HG03097 (cell line): Measurements from ENCODE around the gene SLC4A1.

Experiments
- ATAC-seq: cut with Tn5 transposase; IDR thresholded peaks from one replicate; pipeline ENCODE4 v1.9.1; 2021; ENCODE audit not compliant: unreplicated experiment, low FRiP score

SLC4A1 gene

DNA sequence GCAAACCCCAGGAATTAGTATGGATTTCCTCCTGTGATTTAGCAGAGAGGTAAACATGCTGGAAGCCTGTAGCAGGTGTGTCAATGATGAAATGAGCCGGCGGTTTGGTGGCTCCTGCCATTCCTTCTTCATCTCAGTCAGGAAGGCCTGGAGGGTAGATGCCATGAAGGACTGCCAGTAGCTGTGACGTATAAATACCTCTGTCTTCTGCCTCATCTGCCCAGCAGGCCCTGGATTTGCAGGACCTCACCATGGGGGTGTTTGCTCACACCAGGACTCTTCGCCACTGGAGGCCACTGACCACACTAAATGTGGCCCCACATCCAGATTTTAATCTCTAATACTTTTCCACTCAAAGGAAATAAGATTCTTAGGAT, 16.1 kb upstream of the SLC4A1 start:
- ATAC-seq: no peak

DNA sequence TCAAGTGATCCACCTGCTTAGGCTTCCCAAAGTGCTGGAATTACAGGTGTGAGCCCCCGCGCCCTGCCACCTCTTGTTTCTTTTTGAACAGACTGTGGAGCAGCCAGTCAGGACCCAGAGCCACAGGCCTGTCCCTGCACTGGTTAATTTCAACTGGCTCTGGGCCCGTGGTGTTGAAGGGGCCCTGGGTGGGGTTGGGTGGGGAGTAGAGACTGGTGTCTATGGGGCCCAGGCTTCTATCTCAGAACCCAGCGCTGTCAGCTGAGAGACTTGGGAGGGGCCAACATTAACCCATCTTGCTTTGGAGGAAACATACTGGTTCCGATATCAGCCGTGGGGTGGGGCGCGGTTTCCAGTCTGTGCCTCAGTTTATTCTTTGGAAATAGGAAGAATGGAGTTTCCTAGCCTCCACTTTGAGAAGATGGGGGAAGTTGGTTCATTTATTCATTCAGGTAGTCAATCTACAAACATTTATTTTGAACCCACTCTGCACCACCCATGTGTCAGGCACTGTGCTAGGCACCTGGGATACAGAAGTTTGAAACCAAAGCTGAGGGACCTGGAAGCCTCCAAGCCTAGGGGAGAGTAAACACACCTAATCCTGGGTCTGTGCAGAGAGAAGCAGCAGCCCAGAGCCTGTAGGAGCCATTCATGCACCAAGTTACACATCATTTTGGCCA, 15.5 kb upstream of the SLC4A1 start:
- no peak for ATAC-seq

DNA sequence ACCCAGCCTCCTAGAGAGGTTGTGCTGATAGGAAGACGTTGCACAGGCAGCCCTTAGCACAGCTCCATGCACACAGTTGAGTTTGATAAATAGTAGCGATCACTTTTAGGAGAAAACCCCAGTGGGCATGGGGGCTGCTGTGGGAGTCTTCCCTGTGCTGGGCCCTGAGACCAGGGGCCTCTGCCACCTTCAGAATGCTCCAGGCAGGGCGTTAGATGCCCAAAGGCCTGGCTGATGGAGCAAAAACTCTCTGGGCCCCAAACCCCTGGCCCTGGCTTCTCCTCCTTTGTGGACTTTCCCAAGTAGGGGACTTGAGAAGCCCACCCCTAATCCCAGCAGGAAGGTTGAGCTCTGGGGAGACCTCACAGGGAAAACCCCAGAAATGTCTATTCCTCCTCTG, 14.3 kb upstream of the SLC4A1 start:
- no peak for ATAC-seq

DNA sequence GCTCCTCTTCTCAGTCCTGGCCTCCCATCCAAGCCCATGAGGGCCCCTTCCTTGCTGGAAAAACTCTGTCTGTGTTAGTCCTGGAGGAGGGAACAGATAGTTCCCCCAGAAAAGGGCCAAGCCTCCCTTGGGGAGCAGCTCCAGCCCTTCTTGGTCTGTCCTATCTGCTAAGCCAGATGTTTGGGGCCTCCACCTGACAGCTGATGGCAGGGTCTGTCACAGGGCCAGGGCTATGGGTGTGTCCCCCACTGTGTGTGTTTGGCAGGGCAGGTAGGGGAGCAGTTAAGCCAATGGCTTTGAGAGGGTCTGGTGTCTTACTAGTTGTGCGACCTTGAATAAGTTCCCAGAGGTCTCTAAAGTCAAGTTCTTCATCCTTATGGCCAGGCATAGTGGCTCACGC, 13.6 kb upstream of the SLC4A1 start:
- ATAC-seq: no peak

DNA sequence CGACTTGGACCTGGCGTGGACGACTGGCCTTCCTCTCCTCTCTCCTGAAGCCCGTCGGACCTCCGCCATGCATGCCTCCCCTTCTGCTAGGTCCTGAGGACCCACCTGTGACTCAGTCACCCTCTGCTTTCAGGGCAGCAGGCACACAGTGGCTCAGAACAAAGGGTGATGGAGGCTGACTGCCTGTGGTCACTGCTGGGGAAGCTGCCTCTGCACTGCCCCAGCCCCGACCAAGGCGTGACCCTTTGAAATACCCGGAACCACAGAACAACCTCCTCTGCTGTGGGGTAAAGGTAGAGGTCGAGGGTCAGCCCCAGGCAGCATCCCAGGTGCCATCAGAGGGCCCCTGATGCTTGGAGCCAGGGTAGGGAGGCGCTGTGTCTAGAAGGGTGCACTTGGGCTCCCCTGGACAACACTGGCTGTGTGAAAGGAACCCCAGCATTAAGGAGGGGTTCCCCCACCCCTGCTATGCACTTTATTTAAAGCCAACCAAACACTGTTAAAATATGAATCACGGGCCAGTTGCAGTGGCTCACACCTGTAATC, 12.5 kb upstream of the SLC4A1 start:
- no peak for ATAC-seq

DNA sequence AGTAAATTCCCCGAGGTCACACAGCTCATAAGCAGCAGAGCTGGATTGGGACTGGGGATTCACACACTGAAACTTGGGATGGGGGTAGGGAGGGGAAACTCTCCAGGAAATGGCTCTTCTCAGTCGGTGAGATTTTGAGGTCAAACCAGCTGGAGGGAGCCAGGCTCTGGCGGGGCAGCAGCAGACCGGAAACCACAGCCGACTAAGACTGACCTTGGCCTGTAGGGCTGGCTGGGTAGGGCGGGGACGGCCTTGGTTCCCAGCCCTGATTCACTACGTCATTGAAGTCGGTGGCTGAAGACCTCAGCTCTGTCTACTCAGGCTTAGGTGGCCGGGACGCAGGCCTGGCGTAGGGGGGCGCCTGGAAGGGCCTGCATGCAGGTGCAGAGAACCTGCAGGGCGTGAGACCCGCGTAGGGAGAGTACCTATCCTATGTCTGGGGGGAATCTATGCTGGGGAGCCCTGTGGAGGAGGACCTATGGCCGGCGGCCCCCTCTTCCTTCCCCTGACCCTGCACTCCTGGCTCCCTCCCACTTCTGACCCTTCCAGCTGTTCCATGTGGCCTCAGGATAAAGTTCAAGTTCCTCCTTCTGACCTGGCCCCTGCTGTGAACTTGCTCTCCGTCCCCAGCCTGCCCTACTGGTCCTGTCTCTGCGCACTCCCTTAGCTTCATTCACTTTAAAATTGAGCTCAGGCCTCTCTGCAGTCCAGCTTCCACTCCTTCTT, 11.9 kb upstream of the SLC4A1 start:
- peak; percentile 77 for ATAC-seq

DNA sequence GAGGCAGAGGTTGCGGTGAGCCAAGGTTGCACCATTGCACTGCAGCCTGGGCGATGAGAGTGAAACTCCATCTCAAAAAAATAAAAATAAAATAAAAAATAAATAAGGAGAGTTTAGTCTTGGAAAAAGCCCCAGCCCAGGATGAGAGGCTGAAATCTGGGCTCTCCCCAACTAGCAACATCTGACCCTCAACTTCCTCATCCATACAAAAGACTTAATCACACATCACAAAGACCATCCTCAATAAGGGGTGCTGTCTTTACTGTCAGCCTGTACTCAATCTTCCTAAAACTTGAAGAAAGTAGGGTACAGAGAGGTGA, 11.4 kb upstream of the SLC4A1 start:
- no peak for ATAC-seq

DNA sequence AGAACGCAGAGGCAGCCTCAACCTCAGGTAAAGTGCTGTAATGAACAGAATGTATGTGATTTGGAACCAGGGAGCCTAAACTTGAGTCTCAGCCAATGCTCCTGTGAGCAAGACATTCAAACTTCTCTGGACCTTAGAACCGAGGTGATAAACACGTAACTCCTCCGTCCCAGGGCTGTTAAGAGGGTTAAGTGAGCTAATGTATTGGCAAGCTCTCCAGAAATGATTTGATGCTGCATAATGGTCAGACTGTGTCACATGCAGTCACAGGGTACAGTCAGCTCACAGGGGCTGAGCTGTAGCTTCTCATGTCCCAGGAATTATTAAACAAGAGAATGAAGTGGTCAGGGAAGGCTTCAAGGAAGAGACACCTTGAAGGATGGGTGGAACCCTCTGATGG, 10.0 kb upstream of the SLC4A1 start:
- ATAC-seq: no peak

DNA sequence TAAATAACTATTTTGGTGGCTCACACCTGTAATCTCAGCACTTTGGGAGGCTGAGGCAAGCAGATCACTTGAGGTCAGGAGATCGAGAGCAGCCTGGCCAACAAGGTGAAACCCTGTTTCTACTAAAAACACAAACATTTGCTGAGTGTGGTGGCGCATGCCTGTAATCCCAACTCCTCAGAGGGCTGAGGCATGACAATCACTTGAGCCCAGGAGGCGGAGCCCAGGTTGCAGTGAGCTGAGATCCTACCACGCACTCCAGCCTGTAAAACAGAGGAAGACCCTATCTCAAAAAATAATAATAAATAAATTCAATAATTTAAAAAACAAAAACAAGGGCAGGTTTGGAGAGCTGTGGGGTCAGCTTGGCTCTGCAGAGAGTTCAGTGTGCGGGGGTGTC, 5.7 kb upstream of the SLC4A1 start:
- no peak for ATAC-seq

DNA sequence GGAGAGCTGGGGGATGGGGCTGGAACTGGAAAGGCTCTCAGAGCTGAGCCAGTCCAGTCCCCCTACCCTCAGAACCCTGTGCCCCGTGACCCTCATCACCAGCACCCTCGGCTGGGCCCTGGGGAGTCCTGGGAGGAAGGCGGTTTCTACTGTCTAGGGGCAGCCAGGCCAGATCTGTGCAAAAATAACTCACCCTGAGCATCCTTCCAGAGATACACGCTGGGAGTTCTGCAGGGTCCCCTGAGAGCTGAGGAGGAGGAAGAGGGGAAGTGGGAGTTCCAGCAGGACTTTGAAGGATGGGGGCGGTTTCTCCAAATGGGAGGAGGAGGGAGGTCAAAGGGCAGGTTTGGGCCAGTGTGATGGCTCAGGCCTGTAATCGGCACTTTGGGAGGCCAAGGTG, 5.0 kb upstream of the SLC4A1 start:
- ATAC-seq: no peak

DNA sequence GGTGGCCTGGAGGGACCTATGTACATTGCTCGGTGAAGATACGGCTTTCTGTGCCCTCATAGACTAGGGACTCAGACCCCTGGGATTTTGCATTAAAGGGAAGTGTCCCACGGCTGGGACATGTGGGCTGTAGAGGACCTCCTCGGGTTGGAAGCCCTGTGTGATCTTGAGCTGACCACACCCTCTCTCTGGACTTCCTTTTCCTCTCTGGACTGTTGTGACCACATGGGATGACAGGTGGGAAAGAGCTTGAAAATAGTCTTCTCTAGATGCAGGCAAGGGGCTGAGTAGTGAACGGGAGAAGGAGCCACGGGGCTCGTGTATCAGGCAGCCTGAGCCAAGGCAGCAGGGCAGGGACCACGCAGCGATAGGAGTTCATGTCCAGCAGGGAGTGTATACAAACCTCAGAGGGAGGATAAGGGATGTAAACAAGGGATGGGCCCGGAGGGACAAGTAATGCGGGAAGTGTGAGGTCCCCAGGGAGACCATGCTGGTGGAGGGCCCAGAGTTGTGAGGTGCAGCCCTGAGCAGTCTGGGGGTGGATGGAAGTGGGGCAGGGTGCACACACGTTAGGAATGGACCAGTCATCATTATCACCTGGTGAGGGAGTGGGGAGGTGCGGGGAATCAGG, 4.5 kb upstream of the SLC4A1 start:
- no peak for ATAC-seq

DNA sequence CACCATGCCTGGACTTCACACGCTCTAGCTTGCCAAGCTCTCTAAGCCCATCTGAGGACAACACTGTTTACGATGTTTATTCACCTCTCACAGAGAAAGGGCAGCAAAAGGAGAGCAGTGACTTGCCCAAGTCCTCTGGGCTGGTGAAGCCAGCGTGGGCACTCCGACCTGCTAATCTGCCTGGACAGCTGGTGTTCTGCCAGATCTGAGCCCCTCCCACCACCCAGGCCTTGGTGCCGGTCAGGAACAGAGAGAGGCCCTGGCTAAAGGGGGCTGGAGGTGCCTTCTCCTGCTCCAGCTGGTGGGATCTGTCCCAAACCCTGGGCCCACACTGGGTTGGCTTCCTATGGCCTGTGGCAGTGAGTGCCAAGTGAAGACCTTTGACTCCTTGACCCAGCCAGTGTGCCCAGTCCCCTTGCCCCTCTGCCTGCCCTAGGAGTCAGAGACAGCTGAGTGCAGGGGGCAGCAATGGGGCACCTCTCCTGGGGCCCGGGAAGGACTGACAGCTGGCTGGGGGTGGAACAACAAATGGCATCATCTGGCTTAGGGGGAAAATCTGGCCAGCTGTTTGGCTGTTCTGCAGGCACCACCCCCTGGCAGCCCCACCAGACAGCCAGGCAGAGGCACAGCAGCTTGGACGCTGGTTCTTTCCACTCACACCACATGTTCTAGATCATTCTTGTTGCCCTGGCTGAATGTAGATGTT, 1.8 kb upstream of the SLC4A1 start:
- ATAC-seq: no peak

DNA sequence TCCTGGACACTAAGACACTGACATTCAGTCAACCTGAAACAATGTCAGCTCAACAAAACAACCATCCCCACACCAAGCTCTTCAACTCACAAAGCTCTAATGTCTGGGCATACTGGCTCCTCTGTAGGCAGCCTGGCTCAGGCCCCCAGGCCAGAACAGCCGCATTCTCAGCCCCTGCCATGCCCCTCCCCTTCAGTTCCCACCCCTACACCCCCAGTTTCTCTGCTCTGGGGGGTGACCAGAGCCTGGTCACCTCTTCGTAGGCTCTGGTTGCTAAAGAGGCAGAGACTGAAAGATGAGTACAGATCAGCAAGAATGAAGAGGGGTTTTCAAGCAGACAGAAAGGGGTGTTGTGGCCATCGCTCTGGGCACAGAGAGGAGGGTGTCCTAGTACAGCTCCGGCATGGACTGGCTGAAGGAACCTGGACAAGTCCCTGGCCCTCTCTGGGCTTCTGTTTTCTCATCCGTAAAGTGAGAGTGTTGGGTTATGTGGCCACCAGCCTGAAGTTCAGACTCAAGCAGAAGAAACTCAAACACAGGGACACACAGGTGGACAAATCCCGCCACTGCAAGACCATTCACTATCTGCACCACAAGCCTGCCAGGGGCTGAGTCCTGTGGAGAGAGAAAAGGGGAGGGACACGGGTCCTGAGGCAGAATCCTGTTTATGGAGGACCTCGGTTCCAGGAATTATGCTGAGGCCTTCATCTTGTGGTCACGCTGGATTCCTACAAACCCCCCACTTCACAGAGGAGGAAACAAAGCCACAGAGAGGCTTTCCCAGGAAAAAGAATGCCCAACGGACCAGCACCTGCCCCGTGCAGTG, 987 bp upstream of the SLC4A1 start:
- no peak for ATAC-seq

DNA sequence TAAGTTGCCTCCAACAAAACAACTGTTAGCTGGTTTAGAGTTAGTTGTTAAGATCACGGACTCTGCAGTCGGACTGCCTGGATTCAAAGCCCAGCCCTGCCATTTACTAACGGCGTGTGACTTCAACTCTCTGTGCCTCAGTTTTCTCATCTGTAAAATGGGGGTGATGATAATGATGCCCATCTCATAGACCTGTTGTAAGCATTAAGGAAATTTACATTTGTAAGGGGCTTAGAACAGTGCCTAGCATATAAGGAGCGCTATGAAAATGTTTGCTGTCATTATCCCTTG, 825 bp downstream of the SLC4A1 start:
- no peak for ATAC-seq

DNA sequence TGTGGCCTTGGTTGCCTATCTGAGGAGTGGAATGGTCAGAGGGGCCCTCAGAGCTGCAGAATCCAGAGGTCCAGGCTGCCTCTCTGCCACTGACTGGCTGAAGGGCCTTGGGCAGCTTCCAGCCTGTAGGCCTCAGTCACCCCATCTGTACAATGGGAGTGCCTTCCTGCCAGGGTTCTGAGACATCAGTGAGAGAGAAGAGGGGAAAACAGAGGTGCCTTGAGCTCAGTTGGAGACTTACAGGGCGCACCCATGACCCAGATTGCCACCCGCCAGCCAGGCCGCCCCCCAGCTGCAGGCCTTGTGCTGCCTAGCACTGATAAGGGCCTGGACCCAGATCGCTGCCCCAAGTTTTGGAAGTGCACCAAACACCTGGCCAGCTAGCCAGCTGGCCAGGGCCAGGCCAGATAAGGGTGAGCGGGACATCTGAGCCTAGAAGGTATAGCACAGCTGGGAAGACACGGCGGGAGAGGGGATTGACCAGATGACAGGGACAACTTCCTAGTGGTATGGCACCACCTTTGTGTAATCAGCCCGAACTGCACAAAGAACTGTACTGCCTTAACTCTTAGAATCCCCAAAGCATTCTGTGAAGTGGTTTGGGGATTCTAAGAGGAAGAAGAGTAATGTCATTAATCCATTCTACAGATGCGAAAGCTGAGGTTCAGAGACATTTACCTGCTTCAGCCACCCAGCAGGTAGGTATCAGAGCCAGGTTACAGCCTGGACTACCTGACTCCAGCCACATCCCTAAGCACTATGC, 1.4 kb downstream of the SLC4A1 start:
- ATAC-seq: no peak

DNA sequence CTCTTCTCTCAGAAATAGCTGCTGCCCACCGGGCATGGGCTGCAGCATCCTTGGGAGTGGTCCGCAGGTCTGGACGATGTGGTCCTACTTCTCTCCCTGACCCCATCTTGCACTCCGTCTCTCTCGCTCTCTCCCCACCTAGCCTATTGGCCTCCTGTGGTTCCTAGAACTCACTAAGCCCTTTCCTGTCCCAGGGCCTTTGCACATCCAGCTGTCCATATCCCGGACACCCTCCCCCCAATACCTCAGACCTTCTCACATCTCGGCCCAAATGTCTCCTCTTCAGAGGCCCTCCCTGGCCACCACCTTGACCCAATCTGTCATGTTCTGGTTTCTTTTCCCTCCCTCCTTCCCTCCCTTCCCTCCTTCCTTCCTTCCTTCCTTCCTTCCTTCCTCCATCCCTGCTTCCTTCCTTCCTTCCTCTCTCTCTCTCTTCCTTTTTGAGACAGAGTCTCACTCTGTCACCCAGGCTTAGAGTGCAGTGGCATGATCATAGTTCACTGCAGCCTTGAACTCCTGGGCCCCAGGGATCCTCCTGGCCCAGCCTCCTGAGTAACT, 4.5 kb downstream of the SLC4A1 start:
- no peak for ATAC-seq

DNA sequence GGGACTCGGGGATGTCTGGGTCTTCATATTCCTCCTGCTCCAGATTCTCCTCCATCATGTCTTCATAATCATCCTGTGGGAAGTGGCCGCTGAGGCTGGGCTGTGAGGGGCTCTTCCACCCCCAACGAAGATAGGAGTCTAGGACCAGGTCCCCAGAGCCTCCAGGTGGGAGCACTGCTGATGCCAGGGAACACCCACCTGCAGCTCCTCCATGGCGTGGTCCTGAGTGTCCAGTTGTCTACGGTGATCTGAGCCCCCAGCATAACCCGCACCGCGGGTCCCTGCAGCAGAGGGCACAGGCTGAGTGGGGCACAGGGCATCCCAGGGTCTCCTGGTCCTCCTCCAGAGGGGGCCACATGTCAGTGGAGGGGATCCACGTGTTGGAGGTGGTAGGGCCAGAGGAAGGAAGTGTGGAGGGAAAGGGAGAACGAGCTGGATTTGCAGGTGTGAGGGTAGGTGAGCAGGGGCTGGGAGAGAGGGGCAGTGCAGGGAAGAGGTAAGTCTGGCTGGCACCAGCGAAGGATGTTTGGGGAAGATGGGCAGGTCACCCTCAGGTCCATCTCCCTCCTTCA, 5.2 kb downstream of the SLC4A1 start:
- no peak for ATAC-seq

DNA sequence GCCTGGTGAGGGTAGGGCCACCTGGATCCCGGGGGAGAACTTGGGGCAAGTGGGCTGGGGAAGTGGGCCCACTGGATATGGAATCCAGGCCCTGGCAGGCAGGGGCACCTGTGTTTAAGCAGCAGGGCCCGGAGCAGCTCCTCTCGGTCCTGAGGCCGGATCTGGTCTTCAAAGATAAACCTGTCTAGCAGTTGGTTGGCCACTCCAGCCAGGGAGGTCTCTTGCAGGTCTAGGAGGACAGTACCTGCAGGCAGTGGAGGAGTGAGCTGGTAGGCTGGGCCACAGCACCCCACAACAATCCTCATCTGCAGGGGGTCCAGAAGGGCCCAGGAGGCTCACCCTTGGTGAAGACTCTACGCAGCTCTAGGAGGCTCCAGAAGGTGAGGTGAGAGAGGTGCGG, 7.6 kb downstream of the SLC4A1 start:
- ATAC-seq: no peak

DNA sequence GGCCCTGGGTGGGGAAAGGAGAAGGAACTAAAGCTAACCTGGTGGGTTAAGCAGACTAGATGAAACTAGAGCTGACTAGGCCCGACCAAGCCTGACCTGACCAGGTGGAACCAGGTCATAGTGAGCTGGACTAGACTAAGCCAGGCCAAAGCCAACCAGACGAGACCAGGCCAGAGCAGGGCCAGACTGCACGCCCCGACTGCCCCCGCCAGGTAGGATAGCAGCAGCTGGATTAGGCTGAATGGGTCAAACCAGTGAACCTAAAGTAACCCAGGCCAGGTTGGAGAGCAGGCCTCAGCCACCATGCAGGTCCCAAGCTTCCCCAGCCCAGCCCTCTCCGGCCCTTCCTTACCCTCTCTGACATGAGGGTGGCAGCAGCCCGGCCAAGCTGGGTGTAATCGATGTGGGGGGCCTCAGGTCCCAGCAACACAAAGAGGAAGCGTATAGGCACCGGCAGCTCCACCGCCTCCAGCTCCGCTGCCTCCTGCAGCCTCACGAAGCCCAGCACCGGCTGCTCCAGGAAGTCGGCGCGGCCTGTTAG, 9.1 kb downstream of the SLC4A1 start:
- ATAC-seq: no peak
